Caco-2 (cell line): ENCODE measurements around the gene MTM1. TPM values are rescaled to one million over a fixed set of nuclear protein-coding genes. Genes with fewer than 3 reads are reported as not detected.

ENCODE experiments used
- BruUV-seq: library from RNA; stranded (reverse); fragments of 400-500 nt; replicated peaks from 2 replicates; lab custom pipeline; 2021; lab: Mats Ljungman, UMichigan
- CTCF ChIA-PET: fragments of 300-600 bp; sonication (Branson Sonifier 250); formaldehyde crosslinking; loops from one replicate; lab custom pipeline; 2022; ENCODE audit warnings: antibody characterized with exemption; lab: Charles Lee
- POLR2A ChIA-PET: fragments of 300-600 bp; sonication (Branson Sonifier 250); formaldehyde crosslinking; loops from one replicate; lab custom pipeline; 2022; ENCODE audit warnings: antibody characterized with exemption; lab: Charles Lee
- DNase-seq, 2 experiments: peaks; one replicate each; pipeline versions ENCODE4 v3.0.0 to v3.0.0-alpha.2; 2020 to 2022
- H3K27me3 ChIP-seq: replicated peaks from 2 replicates; pipeline ENCODE4 v1.6.0; 2011; ENCODE audit warnings: low read length; ENCODE audit not compliant: control insufficient read depth, insufficient read depth
- H3K36me3 ChIP-seq: 2 replicates; pipeline ENCODE4 v1.5.1; 2011; ENCODE audit warnings: low read length; ENCODE audit not compliant: control insufficient read depth, insufficient read depth
- H3K4me1 ChIP-seq: fragments of 250-450 bp; sonication (Bioruptor Pico); 2 replicates; pipeline ENCODE4 v1.5.1; 2020; ENCODE audit warnings: mild to moderate bottlenecking
- H3K4me3 ChIP-seq: 2 replicates; pipeline ENCODE4 v1.5.1; 2011; ENCODE audit warnings: low read depth, mild to moderate bottlenecking, control low read depth, low read length
- H3K9me3 ChIP-seq: fragments of 250-450 bp; sonication (Bioruptor Pico); 2 replicates; pipeline ENCODE4 v1.5.1; 2020; ENCODE audit warnings: mild to moderate bottlenecking, moderate library complexity
- H3K27ac Mint-ChIP-seq: one replicate; pipeline ENCODE4 v1.8.0; 2022; ENCODE audit warnings: mixed read lengths; ENCODE audit not compliant: unreplicated experiment
- H3K27me3 Mint-ChIP-seq: one replicate; pipeline ENCODE4 v1.8.0; 2022; ENCODE audit warnings: mixed read lengths; ENCODE audit not compliant: insufficient read depth, unreplicated experiment
- H3K36me3 Mint-ChIP-seq: one replicate; pipeline ENCODE4 v1.8.0; 2022; ENCODE audit warnings: mild to moderate bottlenecking, mixed read lengths; ENCODE audit not compliant: insufficient read depth, unreplicated experiment
- H3K4me1 Mint-ChIP-seq: one replicate; pipeline ENCODE4 v1.8.0; 2022; ENCODE audit warnings: low read depth, mixed read lengths; ENCODE audit not compliant: unreplicated experiment
- H3K4me3 Mint-ChIP-seq: one replicate; pipeline ENCODE4 v1.8.0; 2022; ENCODE audit warnings: mild to moderate bottlenecking, moderate library complexity, mixed read lengths; ENCODE audit not compliant: unreplicated experiment
- H3K9me3 Mint-ChIP-seq: one replicate; pipeline ENCODE4 v1.8.0; 2022; ENCODE audit warnings: mixed read lengths; ENCODE audit not compliant: unreplicated experiment
- CTCF ChIP-seq, 2 experiments: fragments of 200-600 bp in 1 of 2; IDR thresholded peaks; 1 replicate in 1 of 2; 2 replicates in 1 of 2; pipeline versions ENCODE4 v1.5.1 to v1.8.0; 2011 to 2022; ENCODE audit warnings: antibody characterized with exemption in 1 of 2, control low read depth in 1 of 2, inconsistent platforms in 1 of 2, low read depth in 1 of 2, low read length in 1 of 2, mild to moderate bottlenecking in 1 of 2, moderate library complexity in 1 of 2; ENCODE audit not compliant: insufficient read depth in 1 of 2, severe bottlenecking in 1 of 2, unreplicated experiment in 1 of 2
- intact Hi-C: fragments of 100-400 bp; cut with micrococcal nuclease; formaldehyde crosslinking; loops from one replicate; pipeline ENCODE4 v1.10.0; 2022; ENCODE audit not compliant: unreplicated experiment
- total RNA-seq: library from RNA; stranded (reverse); gene quantifications from 2 replicates; pipeline ENCODE4 v1.2.3, GENCODE V29; 2022

Gene MTM1
- total RNA-seq, 1 experiment from 2014 or later: 9.7 TPM

DNA sequence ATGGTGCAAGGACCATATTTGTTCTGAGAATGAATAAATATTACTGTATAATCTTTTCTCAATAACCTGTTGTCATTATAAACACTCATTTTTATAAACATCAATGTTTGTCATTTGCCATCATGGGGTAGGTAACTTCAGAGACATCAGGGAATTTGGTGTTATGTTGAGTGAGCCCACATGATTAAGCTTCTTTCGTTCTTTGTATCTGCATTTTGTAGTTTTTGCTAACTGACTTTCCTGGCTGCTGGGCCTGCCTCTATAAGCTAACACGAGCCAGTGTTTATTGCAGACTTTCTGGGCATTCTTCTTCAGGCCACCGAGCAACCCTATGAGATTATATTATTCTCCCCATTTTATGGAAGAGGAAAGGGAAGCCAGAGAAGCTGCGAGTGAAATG lies 76.0 kb downstream of the MTM1 start:
- intact Hi-C loops: loop anchor here (5.0 kb wide), 1 partner anchor 97 kb away; no protein-coding TSS in a partner anchor
- no peaks in the 10 kb centered on the region for H3K4me1 ChIP-seq

DNA sequence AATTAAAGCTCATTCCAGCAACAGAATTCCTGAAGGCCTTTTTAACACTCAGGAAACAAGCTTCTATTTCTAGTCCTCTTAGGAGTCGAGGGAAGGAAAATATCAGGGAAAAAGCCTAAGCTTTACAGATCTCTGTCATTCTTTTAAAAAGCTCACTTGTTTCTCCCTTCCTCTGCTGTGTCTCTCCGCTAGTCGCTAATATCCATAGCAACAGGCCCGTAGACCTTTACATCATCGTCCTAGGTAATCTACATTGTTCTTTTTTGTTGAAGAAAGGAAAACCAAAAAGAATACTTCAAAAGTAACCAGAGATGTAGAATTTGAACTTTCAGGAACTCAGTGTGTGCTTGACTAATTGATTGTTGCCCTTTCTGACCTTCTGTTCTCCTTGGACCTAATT lies 78.9 kb downstream of the MTM1 start:
- Mint-ChIP-seq H3K36me3 (no peaks in the 10 kb centered on the region), H3K4me1 (no peaks in the 10 kb centered on the region), H3K27me3 (no peaks in the 10 kb centered on the region), H3K9me3 (no peaks in the 10 kb centered on the region), H3K4me3 (no peak overlapping the region), H3K27ac (no peak overlapping the region)
- ChIA-PET CTCF (no interaction called here), POLR2A (no interaction called here)
- H3K9me3 ChIP-seq: no peaks in the 10 kb centered on the region
- intact Hi-C loops: no loop called here
- BruUV-seq: no TSS peak
- no peak for DNase-seq
- H3K27me3 ChIP-seq: no peaks in the 10 kb centered on the region
- no peak overlapping the region for H3K4me3 ChIP-seq
- H3K36me3 ChIP-seq: no peaks in the 10 kb centered on the region
- no peaks in the 10 kb centered on the region for H3K4me1 ChIP-seq
- no peak for TF ChIP-seq CTCF (IDR thresholded peaks at IDR 0.05; ENCODE audit: insufficient read depth in 1 of 2, low read depth in 1 of 2, low read length in 1 of 2, severe bottlenecking in 1 of 2, unreplicated experiment in 1 of 2)

More for the DNA sequence above, 76.0 kb downstream of the MTM1 start:
- ChIA-PET CTCF (no interaction called here), POLR2A (no interaction called here)
- H3K36me3 Mint-ChIP-seq: no peaks in the 10 kb centered on the region
- no peak for DNase-seq
- H3K9me3 Mint-ChIP-seq: no peaks in the 10 kb centered on the region
- no peak overlapping the region for H3K4me3 Mint-ChIP-seq
- H3K4me1 Mint-ChIP-seq: no peaks in the 10 kb centered on the region
- no peak overlapping the region for H3K27ac Mint-ChIP-seq
- H3K27me3 ChIP-seq: no peaks in the 10 kb centered on the region
- H3K27me3 Mint-ChIP-seq: no peaks in the 10 kb centered on the region
- no peak overlapping the region for H3K4me3 ChIP-seq
- BruUV-seq: no TSS peak
- no peaks in the 10 kb centered on the region for H3K36me3 ChIP-seq
- no peaks in the 10 kb centered on the region for H3K9me3 ChIP-seq
- no peak for TF ChIP-seq CTCF (IDR thresholded peaks at IDR 0.05; ENCODE audit: insufficient read depth in 1 of 2, low read depth in 1 of 2, low read length in 1 of 2, severe bottlenecking in 1 of 2, unreplicated experiment in 1 of 2)

DNA sequence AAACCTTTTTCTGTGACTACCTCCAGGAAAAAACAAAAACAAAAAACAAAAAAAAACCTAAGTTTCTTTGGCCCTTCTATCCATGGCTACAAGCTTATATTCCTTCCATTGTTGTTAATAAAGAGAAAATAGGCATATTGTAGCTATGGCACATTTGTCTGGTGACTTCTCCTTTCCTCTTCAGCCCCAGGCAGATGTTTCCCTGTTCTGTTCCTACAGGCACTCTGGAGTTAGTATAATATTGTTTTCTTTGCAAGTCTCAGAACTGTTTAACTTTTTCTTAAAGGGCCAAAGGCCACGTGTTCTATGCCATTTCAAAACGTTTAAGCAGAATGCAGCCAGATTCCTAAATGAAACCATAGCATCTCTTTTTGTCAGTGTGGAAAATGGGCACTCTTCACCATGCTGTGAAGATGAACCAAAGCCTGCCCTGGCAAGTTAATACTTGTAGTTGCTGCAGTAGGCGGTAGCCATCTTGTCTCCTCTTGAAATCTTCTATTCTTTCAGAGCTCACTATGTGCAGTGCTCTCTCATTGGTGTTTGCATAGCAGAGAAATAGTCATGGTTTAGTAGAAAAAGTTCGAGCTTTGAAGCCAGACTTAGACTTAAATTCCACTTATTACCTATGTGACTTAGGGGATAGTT lies 80.0 kb downstream of the MTM1 start:
- intact Hi-C loops: no loop called here
- BruUV-seq: no TSS peak
- Histone ChIP-seq H3K4me3 (no peak overlapping the region), H3K27me3 (no peaks in the 10 kb centered on the region), H3K4me1 (no peaks in the 10 kb centered on the region), H3K9me3 (no peaks in the 10 kb centered on the region), H3K36me3 (no peaks in the 10 kb centered on the region)
- Mint-ChIP-seq H3K36me3 (no peaks in the 10 kb centered on the region), H3K4me3 (no peak overlapping the region), H3K27me3 (no peaks in the 10 kb centered on the region), H3K27ac (no peak overlapping the region), H3K4me1 (no peaks in the 10 kb centered on the region), H3K9me3 (no peaks in the 10 kb centered on the region)
- DNase-seq: no peak
- POLR2A ChIA-PET: no interaction called here
- TF ChIP-seq CTCF (IDR thresholded peaks at IDR 0.05; ENCODE audit: insufficient read depth in 1 of 2, low read depth in 1 of 2, low read length in 1 of 2, severe bottlenecking in 1 of 2, unreplicated experiment in 1 of 2): no peak
- CTCF ChIA-PET: no interaction called here
